HG03135 (cell line): ENCODE measurements around the gene NANOS1.

Experiments
- ATAC-seq: cut with Tn5 transposase; IDR thresholded peaks from one replicate; pipeline ENCODE4 v1.9.1; 2021; ENCODE audit warnings: mild to moderate bottlenecking, moderate library complexity; ENCODE audit not compliant: unreplicated experiment

Gene NANOS1

DNA sequence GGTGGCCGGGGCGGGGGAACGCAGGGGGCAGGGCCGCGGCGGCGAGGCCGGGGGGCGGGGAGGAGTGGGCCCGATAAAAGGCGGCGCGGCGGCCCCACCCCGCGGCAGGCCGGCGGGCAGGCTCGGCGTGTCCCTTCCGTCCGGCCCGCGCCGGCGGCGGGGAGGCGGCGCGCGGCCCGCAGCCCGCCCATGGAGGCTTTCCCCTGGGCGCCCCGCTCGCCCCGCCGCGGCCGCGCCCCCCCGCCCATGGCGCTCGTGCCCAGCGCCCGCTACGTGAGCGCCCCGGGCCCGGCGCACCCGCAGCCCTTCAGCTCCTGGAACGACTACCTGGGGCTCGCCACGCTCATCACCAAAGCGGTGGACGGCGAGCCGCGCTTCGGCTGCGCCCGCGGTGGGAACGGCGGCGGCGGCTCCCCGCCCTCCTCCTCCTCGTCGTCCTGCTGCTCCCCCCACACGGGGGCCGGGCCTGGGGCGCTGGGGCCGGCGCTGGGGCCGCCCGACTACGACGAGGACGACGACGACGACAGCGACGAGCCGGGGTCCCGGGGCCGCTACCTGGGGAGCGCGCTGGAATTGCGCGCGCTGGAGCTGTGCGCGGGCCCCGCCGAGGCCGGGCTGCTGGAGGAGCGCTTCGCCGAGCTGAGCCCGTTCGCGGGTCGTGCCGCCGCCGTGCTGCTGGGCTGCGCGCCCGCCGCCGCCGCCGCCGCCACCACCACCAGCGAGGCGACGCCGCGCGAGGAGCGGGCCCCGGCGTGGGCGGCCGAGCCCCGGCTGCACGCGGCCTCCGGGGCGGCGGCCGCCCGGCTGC lies at the start of gene NANOS1:
Gene NANOS1, plus strand, starts transcription at position 102 of the 808 bp plus-strand sequence. Its CDS starts 88 bp downstream, at position 190.
- ATAC-seq, result peak; percentile 20

DNA sequence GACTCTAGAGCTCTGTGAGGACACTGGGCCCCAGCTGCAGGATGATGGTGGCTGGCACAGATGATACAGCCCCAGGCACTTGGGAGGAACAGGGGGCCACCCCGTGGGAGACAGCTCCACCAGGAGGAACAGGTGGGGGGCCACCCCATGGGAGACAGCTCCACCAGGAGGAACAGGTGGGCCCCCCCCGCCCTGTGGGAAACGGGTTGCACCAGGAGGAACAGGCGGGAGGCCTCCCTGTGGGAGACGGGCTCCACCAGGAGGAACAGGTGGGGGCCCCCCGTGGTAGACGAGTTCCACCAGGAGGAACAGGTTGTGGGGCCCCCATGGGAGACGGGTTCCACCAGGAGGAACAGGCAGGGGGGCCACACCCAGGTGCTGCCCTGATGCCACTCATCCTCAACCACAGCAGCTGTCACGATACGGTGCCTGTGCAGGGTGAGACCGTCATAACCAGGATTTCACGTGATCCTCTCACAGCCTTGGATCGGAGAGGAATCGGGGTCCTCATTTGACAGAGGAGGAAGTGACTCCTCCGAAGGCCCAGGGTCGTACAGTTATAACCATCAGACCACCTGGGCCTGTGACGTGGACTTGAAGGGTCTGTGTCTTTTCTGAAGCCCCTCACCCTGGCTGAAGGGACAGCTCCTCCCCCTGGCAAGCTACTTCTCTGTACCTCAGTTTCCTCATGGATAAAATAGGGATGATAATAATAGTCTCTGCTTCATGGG lies 49.2 kb upstream of the NANOS1 start:
- ATAC-seq, result no peak

DNA sequence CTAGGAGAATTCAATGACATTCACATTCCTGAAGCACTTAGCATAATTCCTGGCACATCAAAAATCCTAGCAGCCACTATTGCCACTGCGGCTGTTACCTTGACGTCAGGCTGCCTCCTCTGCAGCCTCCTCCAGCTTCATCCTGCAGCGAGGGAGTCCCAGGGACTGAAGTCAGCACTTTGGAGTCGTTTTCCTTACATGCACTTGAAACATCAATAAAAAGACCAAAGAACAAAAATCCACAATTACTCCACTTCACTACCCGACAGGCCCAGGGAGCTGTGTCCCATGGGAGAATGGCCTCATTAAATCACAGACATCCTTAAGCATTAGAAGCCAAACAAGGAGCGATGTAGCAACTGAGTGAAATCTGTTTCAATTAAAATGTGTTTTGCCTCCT lies 48.6 kb upstream of the NANOS1 start:
- ATAC-seq, result no peak

DNA sequence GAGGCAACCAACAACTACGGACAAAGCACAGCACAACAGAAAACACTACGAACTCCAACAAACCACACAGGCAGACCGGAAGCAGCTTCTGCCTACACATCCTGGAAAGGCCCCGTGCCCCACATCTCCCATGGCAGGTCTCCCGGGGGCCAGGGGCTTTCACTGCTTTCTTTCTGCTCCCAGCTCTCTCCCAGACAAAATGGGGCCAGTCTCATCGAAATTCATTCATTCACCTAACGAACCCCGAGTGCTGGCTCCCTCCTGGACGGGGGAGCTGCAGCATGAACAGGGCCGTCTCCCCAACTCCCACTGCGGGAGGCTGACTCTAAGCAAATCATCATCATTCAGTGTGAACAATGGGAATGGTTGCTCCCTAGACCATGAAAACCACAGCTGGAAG lies 47.6 kb upstream of the NANOS1 start:
- no peak for ATAC-seq

- no peak for ATAC-seq
These were observed 47.1 kb upstream of the NANOS1 start for GRCh38 chr10:118982366-118982765.

DNA sequence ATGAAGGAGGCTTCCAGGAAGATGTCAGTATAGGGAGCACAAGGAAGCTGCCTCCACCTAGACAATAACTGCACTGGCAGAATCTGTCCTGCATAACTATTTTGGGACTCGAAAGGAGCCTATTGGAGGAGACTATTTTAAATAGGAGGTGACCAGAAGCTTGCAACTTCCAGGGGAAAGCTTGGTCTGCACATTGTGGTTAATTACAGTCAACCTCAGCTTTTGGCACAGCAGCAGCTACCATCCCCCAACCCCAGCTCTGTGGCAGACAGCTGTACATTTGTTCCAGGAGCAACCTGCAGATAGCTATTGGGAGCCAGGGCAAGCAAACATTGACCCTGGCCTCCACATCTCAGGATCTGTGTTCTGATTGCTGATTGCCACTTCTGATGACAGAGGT lies 46.3 kb upstream of the NANOS1 start:
- ATAC-seq, result no peak

DNA sequence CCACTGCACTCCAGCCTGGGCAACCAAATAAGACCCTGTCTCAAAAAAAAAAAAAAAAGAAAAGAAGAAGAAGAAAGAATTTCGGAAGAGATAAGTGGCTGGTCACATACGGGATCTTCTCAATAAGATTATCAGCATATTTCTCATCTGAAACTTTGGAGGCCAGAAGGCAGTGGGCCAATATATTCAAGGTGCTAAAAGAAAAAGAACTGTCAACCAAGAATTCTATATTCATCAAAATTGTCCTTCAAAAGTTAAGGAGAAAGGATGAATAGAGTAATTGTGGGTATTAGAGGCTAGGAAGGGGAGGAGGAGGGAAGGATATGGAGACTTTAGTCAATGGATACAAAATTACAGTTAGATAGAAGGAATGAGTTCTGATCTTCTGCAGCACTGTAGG lies 43.9 kb upstream of the NANOS1 start:
- no peak for ATAC-seq

- peak; percentile 85 for ATAC-seq
These were observed 42.4 kb upstream of the NANOS1 start for GRCh38 chr10:118986815-118987790.

DNA sequence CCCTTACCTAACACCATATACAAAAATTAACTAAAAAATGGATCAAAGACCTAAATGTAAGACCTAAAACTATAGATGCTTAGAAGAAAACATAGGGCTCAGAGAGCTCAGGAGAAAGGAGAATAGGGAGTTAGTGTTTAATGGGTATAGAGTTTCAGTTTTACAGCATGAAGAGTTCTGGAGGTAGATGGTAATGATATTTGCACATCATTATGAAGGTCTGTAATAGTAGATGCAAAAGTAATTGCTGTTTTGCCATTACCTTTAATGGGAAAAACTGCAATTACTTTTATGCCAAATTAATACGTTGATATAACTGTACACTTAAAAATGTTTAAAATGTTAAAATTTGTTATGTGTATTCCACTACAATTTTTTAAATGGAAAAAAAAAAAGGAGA lies 39.2 kb upstream of the NANOS1 start:
- no peak for ATAC-seq

GRCh38 chr10:118992496-118992895 lies 37.0 kb upstream of the NANOS1 start:
- no peak for ATAC-seq

DNA sequence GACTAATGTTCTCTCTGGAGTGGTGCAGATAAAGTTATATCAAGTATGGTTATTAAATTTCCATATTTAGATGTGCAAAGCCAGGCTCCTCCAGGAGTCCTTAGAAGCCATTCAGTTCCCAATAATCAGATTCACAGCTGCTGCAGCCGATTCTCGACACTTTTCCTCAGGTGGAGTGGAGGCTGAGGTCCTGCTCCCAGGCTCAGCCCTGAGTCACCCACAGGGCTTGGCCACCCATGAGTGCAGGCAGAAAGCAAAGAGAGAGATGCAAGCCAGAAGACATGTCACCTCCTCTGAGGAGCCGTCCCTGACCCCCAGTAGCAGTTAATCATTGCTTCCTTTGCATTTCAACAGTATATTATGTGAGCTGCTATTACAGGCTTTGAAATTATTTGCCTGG lies 36.3 kb upstream of the NANOS1 start:
- no peak for ATAC-seq

DNA sequence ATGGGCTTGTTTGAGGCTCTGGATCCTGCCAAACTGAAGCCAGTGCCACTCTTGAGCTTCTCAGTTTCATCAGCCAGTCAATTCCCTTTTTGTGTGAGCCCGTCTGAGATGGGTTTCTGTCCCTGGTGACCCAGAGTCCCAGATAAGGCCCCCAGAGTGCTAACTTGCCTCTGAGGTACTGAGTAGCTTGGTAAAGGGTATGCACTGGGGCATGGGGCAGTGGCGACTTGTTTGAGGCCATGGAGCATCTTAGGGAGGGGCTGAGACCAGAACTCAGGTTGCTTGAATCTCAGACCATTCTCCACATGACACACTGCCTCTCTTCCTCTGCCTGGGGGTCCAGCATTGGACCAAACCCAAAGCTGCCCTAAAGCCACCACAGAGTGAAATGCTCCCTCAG lies 35.2 kb upstream of the NANOS1 start:
- ATAC-seq, result no peak

DNA sequence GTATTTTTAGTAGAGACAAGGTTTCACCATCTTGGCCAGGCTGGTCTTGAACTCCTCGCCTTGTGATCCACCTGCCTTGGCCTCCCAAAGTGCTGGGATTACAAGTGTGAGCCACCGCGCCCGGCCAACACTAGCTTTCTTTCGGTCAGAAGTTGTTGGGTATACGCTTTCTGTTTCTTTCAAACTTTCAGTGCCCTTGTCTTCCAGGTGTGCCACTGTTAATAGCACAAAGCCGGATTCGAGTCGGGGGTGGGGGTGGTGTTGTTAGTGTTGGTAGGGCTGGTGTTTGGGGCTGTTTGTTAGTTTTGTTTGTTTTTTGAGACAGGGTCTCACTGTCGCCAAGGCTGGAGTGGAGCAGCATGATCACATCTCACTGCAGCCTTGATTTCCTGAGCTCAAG lies 33.8 kb upstream of the NANOS1 start:
- no peak for ATAC-seq

DNA sequence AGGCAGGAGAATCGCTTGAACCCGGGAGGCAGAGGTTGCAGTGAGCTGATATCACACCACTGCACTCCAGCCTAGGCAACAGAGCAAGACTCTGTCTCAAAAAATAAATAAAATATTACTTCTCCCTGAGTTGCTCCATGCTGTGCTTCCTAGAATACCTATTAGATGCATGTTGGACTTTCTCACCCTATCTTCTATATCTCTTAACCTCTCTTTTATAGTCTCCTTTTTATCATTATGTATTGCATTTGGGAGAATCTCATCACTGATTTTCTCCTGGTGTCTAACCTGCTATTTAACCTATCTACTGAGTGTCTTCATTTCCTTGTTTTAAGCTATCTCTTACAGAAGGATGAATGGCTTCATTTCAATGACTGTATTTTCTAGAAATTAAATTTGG lies 32.1 kb upstream of the NANOS1 start:
- no peak for ATAC-seq

- no peak for ATAC-seq
These were observed 31.3 kb upstream of the NANOS1 start for GRCh38 chr10:118998183-118998582.

GRCh38 chr10:119001717-119002500 lies 27.6 kb upstream of the NANOS1 start:
- no peak for ATAC-seq

- ATAC-seq, result no peak
These were observed 25.8 kb upstream of the NANOS1 start for GRCh38 chr10:119003572-119004289.

DNA sequence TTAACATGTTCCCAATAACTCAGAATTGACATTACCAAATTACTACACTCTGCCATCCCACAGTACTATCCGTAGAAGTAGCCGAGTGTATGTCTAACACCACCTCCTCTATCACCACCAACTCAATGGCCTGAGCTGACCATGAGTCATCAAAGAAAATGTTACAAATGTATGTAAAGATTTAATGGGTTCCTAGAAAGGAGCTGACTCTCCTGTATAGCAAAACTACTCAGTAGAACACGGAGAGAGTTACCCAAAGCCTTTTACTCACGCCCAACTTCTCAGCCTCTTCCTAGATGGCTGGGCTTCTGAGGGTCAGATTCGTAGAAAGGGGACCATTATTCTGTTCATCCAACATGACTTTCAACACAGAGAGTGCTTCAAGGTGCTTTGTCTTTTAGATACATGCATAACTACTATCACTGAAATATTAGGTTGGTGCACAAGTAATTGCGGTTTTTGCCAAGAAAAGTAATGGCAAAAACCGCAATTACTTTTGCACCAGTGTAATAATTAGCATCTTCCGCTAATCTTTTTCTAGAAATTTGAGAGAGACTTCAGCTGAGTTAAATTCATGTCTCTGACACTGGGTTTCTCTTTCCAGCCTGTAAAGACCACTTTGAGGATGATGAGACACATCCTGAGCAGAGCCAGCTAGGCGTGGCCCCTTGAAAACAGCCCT lies 24.0 kb upstream of the NANOS1 start:
- no peak for ATAC-seq
